G401 (cell line): ENCODE measurements around the gene ASB5. TPM values are rescaled to one million over a fixed set of nuclear protein-coding genes. Genes with fewer than 3 reads are reported as not detected.
"Not testable (repeated sequence)": the region's sequence is repeated elsewhere in the genome, so short reads cannot be mapped to it uniquely, and the experiment has no call there.

ENCODE experiments used
- DNase-seq: peaks from one replicate; pipeline ENCODE4 v3.0.0-alpha.2; 2015; ENCODE audit warnings: low spot score
- in situ Hi-C: cut with HindIII; loops from 2 replicates; pipeline ENCODE4 v1.10.0; 2016; ENCODE audit warnings: low sequenced_read_pairs, mixed read lengths
- total RNA-seq: library from RNA; depleted of rRNA; stranded (reverse); fragments of >200 nt; shearing (Covaris generic); gene quantifications from 2 replicates; pipeline ENCODE4 v1.2.3, GENCODE V29; 2014

Gene ASB5
- total RNA-seq, 1 experiment from 2014 or later, result not detected

GRCh38 chr4:176238157-176238610 lies 30.8 kb downstream of the ASB5 start:
- DNase-seq, result no peak
- in situ Hi-C loops, result no loop called here

GRCh38 chr4:176236946-176237345 lies 32.1 kb downstream of the ASB5 start:
- DNase-seq, result no peak
- in situ Hi-C loops, result no loop called here

GRCh38 chr4:176230836-176231235 lies 38.2 kb downstream of the ASB5 start:
- DNase-seq, result peak; percentile 85
- in situ Hi-C loops, result no loop called here

GRCh38 chr4:176229645-176230044 lies 39.4 kb downstream of the ASB5 start:
- DNase-seq, result peak; percentile 44
- in situ Hi-C loops, result no loop called here

GRCh38 chr4:176226736-176227135 lies 42.3 kb downstream of the ASB5 start:
- in situ Hi-C loops, result no loop called here
- DNase-seq, result no peak

GRCh38 chr4:176223561-176223960 lies 45.5 kb downstream of the ASB5 start:
- no peak for DNase-seq
- in situ Hi-C loops, result no loop called here

- no peak for DNase-seq
- in situ Hi-C loops, result no loop called here
Observed at GRCh38 chr4:176222149-176222548, 46.9 kb downstream of the ASB5 start.

- in situ Hi-C loops, result no loop called here
- DNase-seq, result no peak
Observed at GRCh38 chr4:176217510-176217909, 51.5 kb downstream of the ASB5 start.

- DNase-seq, in situ Hi-C loops: not testable (repeated sequence)
Observed at GRCh38 chr4:176212351-176212750, 56.7 kb downstream of the ASB5 start.

GRCh38 chr4:176210579-176211296 lies 58.3 kb downstream of the ASB5 start:
- in situ Hi-C loops, result no loop called here
- no peak for DNase-seq

- DNase-seq, result no peak
- in situ Hi-C loops, result no loop called here
Observed at GRCh38 chr4:176210101-176210500, 58.9 kb downstream of the ASB5 start.

- no peak for DNase-seq
- in situ Hi-C loops, result no loop called here
Observed at GRCh38 chr4:176209535-176209934, 59.5 kb downstream of the ASB5 start.

- in situ Hi-C loops, result no loop called here
- no peak for DNase-seq
Observed at GRCh38 chr4:176207839-176208238, 61.2 kb downstream of the ASB5 start.

GRCh38 chr4:176205299-176205698 lies 63.7 kb downstream of the ASB5 start:
- DNase-seq, result no peak

GRCh38 chr4:176198316-176198903 lies 70.6 kb downstream of the ASB5 start:
- in situ Hi-C loops, result no loop called here
- DNase-seq, result no peak

More at GRCh38 chr4:176205299-176205698, 63.7 kb downstream of the ASB5 start:
- in situ Hi-C loops, result no loop called here

GRCh38 chr4:176195184-176195978 lies 73.6 kb downstream of the ASB5 start, which contains the start of gene SPATA4:
SPATA4 (minus strand) TSS chr4:176195585; CDS start chr4:176195562, 23 bp downstream.
- in situ Hi-C loops, result no loop called here
- peak; percentile 93 for DNase-seq

GRCh38 chr4:176193938-176194337 lies 75.1 kb downstream of the ASB5 start:
- DNase-seq, result no peak
- in situ Hi-C loops, result no loop called here

GRCh38 chr4:176193126-176193525 lies 75.9 kb downstream of the ASB5 start:
- DNase-seq, result no peak
- in situ Hi-C loops, result no loop called here

GRCh38 chr4:176191974-176192373 lies 77.0 kb downstream of the ASB5 start:
- peak; percentile 19 for DNase-seq
- in situ Hi-C loops, result no loop called here
